GM23338 (cell line): ENCODE data around the gene ARRDC1. TPM values are rescaled to one million over a fixed set of nuclear protein-coding genes. Genes with fewer than 3 reads are reported as not detected.
A peak's percentile ranks its signal among the peaks of the same experiment; 100 is the strongest.

Experiments
- ATAC-seq: fragments of 200-7000 bp; cut with Tn5 transposase; 3 replicates; pipeline ENCODE4 v1.9.1; 2020
- DNase-seq: peaks from one replicate; pipeline ENCODE4 v3.0.0-alpha.2; 2015; ENCODE audit warnings: low spot score
- H2AFZ ChIP-seq: fragments of 200-600 bp; sonication (generic); 2 replicates; pipeline ENCODE4 v1.8.0; 2016; ENCODE audit warnings: antibody characterized with exemption, mild to moderate bottlenecking, moderate library complexity
- H3F3A ChIP-seq: fragments of 200-600 bp; sonication (generic); replicated peaks from 2 replicates; pipeline ENCODE4 v1.8.0; 2017; ENCODE audit warnings: antibody characterized with exemption, mixed run types, low read depth
- H3K27ac ChIP-seq: fragments of 200-600 bp; sonication (generic); 2 replicates; pipeline ENCODE4 v1.6.1; 2016; ENCODE audit warnings: low read depth
- H3K27me3 ChIP-seq: fragments of 200-600 bp; sonication (generic); 2 replicates; pipeline ENCODE4 v1.8.0; 2016; ENCODE audit warnings: mild to moderate bottlenecking, mixed run types, moderate library complexity; ENCODE audit not compliant: insufficient read depth
- H3K36me3 ChIP-seq: fragments of 200-600 bp; sonication (generic); 2 replicates; pipeline ENCODE4 v1.8.0; 2016; ENCODE audit warnings: mild to moderate bottlenecking; ENCODE audit not compliant: insufficient read depth
- H3K4me1 ChIP-seq: fragments of 200-600 bp; sonication (generic); 2 replicates; pipeline ENCODE4 v1.8.0; 2016; ENCODE audit warnings: mild to moderate bottlenecking, moderate library complexity; ENCODE audit not compliant: insufficient read depth
- H3K4me2 ChIP-seq: fragments of 200-600 bp; sonication (generic); 2 replicates; pipeline ENCODE4 v1.7.1; 2017; ENCODE audit warnings: mixed run types
- H3K4me3 ChIP-seq: fragments of 200-600 bp; sonication (generic); 2 replicates; pipeline ENCODE4 v1.6.1; 2016; ENCODE audit warnings: mixed run types
- H3K79me2 ChIP-seq: fragments of 200-600 bp; sonication (generic); replicated peaks from 2 replicates; pipeline ENCODE4 v1.8.0; 2017; ENCODE audit warnings: mild to moderate bottlenecking; ENCODE audit not compliant: insufficient read depth
- H3K9me2 ChIP-seq: fragments of 200-600 bp; sonication (generic); 2 replicates; pipeline ENCODE4 v1.8.0; 2017; ENCODE audit not compliant: insufficient read depth
- H4K20me1 ChIP-seq: fragments of 200-600 bp; sonication (generic); replicated peaks from 2 replicates; pipeline ENCODE4 v1.8.0; 2017; ENCODE audit warnings: mild to moderate bottlenecking; ENCODE audit not compliant: insufficient read depth
- H3K27ac Mint-ChIP-seq: 2 replicates; pipeline ENCODE4 v1.8.0; 2020; ENCODE audit warnings: inconsistent platforms, mild to moderate bottlenecking, moderate library complexity, mixed read lengths
- H3K27me3 Mint-ChIP-seq: 3 replicates; pipeline ENCODE4 v1.8.0; 2022; ENCODE audit warnings: low read depth, mild to moderate bottlenecking, moderate library complexity, mixed read lengths, inconsistent platforms; ENCODE audit not compliant: insufficient read depth, poor library complexity
- H3K36me3 Mint-ChIP-seq: 3 replicates; pipeline ENCODE4 v1.8.0; 2021; ENCODE audit warnings: low read depth, mild to moderate bottlenecking, inconsistent platforms, moderate library complexity, mixed read lengths
- H3K4me1 Mint-ChIP-seq: 3 replicates; pipeline ENCODE4 v1.8.0; 2020; ENCODE audit warnings: mild to moderate bottlenecking, inconsistent platforms, mixed read lengths
- H3K4me3 Mint-ChIP-seq: 3 replicates; pipeline ENCODE4 v1.8.0; 2021; ENCODE audit warnings: moderate library complexity, mild to moderate bottlenecking, inconsistent platforms, mixed read lengths
- H3K9me3 Mint-ChIP-seq: 3 replicates; pipeline ENCODE4 v1.8.0; 2020; ENCODE audit warnings: moderate library complexity, mild to moderate bottlenecking, inconsistent platforms, mixed read lengths
- CREB1 ChIP-seq: fragments of 250-450 bp; sonication (Bioruptor Pico); IDR thresholded peaks from 2 replicates; pipeline ENCODE4 v1.5.0; 2020; ENCODE audit warnings: low read depth, mild to moderate bottlenecking, moderate library complexity
- CTCF ChIP-seq, 2 experiments: fragments of 200-600 bp in 1 of 2; sonication (generic) in 1 of 2; conservative IDR thresholded peaks; 2 replicates each; pipeline versions ENCODE4 v1.5.1 to v1.6.1; 2016 to 2017; ENCODE audit warnings: antibody characterized with exemption in 2 of 2, low read depth in 2 of 2, mild to moderate bottlenecking in 2 of 2, moderate library complexity in 1 of 2
- ETS1 ChIP-seq: IDR thresholded peaks from 2 replicates; pipeline ENCODE4 v1.6.1; 2016; ENCODE audit warnings: antibody characterized with exemption
- EZH2 ChIP-seq: fragments of 200-600 bp; sonication (generic); IDR thresholded peaks from one replicate; pipeline ENCODE4 v1.8.0; 2017; ENCODE audit warnings: antibody characterized with exemption, mild to moderate bottlenecking, low read depth; ENCODE audit not compliant: unreplicated experiment
- EZH2phosphoT487 ChIP-seq: fragments of 200-600 bp; sonication (generic); IDR thresholded peaks from one replicate; pipeline ENCODE4 v1.8.1; 2018; ENCODE audit warnings: antibody characterized with exemption; ENCODE audit not compliant: unreplicated experiment
- JUNB ChIP-seq: IDR thresholded peaks from one replicate; pipeline ENCODE4 v1.6.1; 2016; ENCODE audit warnings: antibody characterized with exemption; ENCODE audit not compliant: unreplicated experiment
- NANOG ChIP-seq: IDR thresholded peaks from 2 replicates; pipeline ENCODE4 v1.6.1; 2016; ENCODE audit warnings: antibody characterized with exemption, borderline replicate concordance
- POLR2AphosphoS5 ChIP-seq: IDR thresholded peaks from 2 replicates; pipeline ENCODE4 v1.6.1; 2016; ENCODE audit warnings: antibody characterized with exemption, low read depth
- REST ChIP-seq: IDR thresholded peaks from one replicate; pipeline ENCODE4 v1.6.1; 2018; ENCODE audit warnings: antibody characterized with exemption; ENCODE audit not compliant: unreplicated experiment
- STAT1 ChIP-seq: IDR thresholded peaks from one replicate; pipeline ENCODE4 v1.6.1; 2016; ENCODE audit warnings: antibody characterized with exemption; ENCODE audit not compliant: unreplicated experiment
- ZNF114 ChIP-seq: fragments of 250-450 bp; sonication (Bioruptor Pico); IDR thresholded peaks from 2 replicates; pipeline ENCODE4 v1.5.0; 2020; ENCODE audit warnings: mild to moderate bottlenecking, moderate library complexity
- ZNF331 ChIP-seq: fragments of 250-450 bp; sonication (Bioruptor Pico); IDR thresholded peaks from 2 replicates; pipeline ENCODE4 v1.5.0; 2020; ENCODE audit warnings: low read depth, mild to moderate bottlenecking, moderate library complexity
- ZNF462 ChIP-seq: fragments of 250-450 bp; sonication (Bioruptor Pico); IDR thresholded peaks from 2 replicates; pipeline ENCODE4 v1.5.0; 2020; ENCODE audit warnings: mild to moderate bottlenecking, moderate library complexity
- polyA plus RNA-seq: library from polyadenylated mRNA; unstranded; fragments of >200 nt; fragmentation: Nextera tagmentation; extraction: Ambion mirVana; gene quantifications from 2 replicates; pipeline ENCODE4 v1.2.1, GENCODE V29; 2016
- total RNA-seq: library from RNA; depleted of rRNA; stranded (reverse); fragments of >200 nt; shearing (Covaris generic); gene quantifications from 2 replicates; pipeline ENCODE4 v1.2.3, GENCODE V29; 2014

Gene ARRDC1
- total and polyA plus RNA-seq, 2 experiments from 2014 or later: 36.6 to 63.8 TPM

- H3K4me1 ChIP-seq: peaks cover 22% of the 10 kb centered on the region
- H3K4me2 ChIP-seq: no peak overlapping the region
- H3K36me3 ChIP-seq: no peaks in the 10 kb centered on the region
- no peak overlapping the region for H2AFZ ChIP-seq
- no peak for ATAC-seq
- Mint-ChIP-seq H3K9me3 (no peaks in the 10 kb centered on the region), H3K36me3 (no peaks in the 10 kb centered on the region), H3K27me3 (peaks cover 3% of the 10 kb centered on the region), H3K27ac (no peak overlapping the region), H3K4me3 (no peak overlapping the region), H3K4me1 (peaks cover 34% of the 10 kb centered on the region)
- peaks cover 72% of the 10 kb centered on the region for H4K20me1 ChIP-seq
- no peaks in the 10 kb centered on the region for H3K9me2 ChIP-seq
- DNase-seq: no peak
- H3K79me2 ChIP-seq: peaks cover 100% of the 10 kb centered on the region
- no peak for TF ChIP-seq ZNF331
- TF ChIP-seq ZNF114 (CRISPR knock-in tag): no peak
- TF ChIP-seq EZH2: no peak
- TF ChIP-seq REST: no peak
- no peak for TF ChIP-seq CREB1
- no peak for TF ChIP-seq EZH2phosphoT487
- no peak for TF ChIP-seq JUNB
- no peak for TF ChIP-seq ETS1
- TF ChIP-seq CTCF (conservative IDR thresholded peaks at IDR 0.05; ENCODE audit: low read depth in 2 of 2): no peak
- TF ChIP-seq POLR2AphosphoS5: no peak
- TF ChIP-seq STAT1: no peak
- no peak for TF ChIP-seq ZNF462 (CRISPR knock-in tag)
- TF ChIP-seq NANOG: no peak
- no peaks in the 10 kb centered on the region for H3K27me3 ChIP-seq
- H3K27ac ChIP-seq: peak overlapping the region; percentile 40; the same call in 1 of the 2 replicates
- H3K4me3 ChIP-seq: no peak overlapping the region
- H3F3A ChIP-seq: no peaks in the 10 kb centered on the region; the same call in 1 of the 2 replicates
Observed at GRCh38 chr9:137634016-137634415, 28.5 kb downstream of the ARRDC1 start.
